WI38 (cell line): Measurements from ENCODE around the gene PTPRK.

Experiments
- H3K4me3 ChIP-seq: 2 replicates; pipeline ENCODE4 v1.5.1; 2011; ENCODE audit warnings: low read depth, mild to moderate bottlenecking, control low read depth, low read length
- CTCF ChIP-seq: IDR thresholded peaks from 2 replicates; pipeline ENCODE4 v1.5.1; 2012; ENCODE audit warnings: low read depth, mild to moderate bottlenecking, control low read depth, low read length

The PTPRK gene

GRCh38 chr6:128363020-128363813 is 157.2 kb downstream of the PTPRK start:
- TF ChIP-seq CTCF = no peak
- H3K4me3 ChIP-seq = no peak overlapping the region

- no peak for TF ChIP-seq CTCF
These were observed 159.0 kb downstream of the PTPRK start for GRCh38 chr6:128361378-128361777.

GRCh38 chr6:128358244-128358776 is 162.1 kb downstream of the PTPRK start:
- no peak for TF ChIP-seq CTCF
- H3K4me3 ChIP-seq = no peak overlapping the region

More at GRCh38 chr6:128361378-128361777, 159.0 kb downstream of the PTPRK start:
- no peak overlapping the region for H3K4me3 ChIP-seq

DNA sequence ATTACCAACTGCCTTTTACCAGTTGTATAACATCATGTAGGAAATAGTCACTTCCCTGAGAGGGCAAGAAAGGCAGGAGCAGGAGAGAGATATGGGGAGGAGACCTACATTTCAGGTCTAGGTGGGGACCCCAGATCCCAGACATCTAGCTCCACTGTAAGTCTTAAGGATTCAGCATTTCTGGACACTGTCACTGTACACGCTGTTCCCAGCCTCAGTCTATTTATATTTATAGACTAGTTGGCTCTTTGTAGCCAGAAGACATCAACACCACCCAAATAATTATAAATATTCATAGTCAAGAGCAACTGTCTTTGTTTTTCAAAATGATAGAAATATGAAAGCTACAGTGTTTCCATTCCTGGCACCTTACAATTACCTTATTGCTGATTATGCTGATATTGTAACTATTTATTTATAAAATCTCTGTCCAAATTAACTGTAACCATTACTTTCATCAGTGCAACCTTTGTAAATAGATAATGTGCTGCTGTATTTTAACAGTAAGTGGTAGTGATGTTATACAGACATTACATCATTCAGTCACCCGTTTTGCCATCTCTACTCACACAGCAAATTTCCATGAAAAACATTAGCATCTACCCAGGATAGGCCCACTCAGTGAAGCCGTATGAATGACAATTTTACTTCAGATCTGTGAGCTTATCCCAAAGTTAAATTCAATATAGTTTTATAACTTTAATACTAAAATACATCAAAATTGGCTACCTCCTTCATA is 162.8 kb downstream of the PTPRK start:
- no peak overlapping the region for H3K4me3 ChIP-seq
- no peak for TF ChIP-seq CTCF

DNA sequence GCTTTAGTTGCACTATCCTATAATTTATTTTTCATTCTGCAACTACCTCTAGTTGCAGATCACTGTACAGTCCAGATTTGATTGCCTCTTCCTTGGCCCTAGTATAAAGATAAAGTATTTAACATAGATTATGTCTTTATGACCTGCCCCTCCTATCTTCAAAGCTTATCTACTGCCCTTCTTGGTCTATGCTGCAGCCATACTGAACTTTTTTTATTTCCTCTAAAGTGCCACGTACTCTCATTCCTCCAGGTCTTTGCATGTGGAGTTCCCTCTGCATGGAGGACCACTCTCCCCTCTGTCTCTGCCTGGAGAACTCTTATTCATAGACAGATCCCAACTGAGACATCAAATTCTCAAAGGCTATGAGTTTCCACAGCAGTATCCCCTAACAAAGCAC is 168.0 kb downstream of the PTPRK start:
- no peak for TF ChIP-seq CTCF

DNA sequence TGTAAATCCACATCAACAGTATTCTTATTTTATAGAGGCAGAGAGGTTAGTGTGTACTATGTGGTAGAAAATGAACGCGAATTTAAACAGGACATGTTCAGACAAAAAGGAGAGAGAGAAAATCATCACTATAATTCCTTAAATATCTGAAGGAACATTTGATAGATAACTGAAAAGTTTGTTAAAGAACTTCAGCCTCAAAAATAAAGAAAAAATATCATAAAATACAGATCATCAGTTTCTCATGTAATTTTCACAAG is 169.2 kb downstream of the PTPRK start:
- H3K4me3 ChIP-seq = no peak overlapping the region
- TF ChIP-seq CTCF = no peak

More for the DNA sequence above, 168.0 kb downstream of the PTPRK start:
- H3K4me3 ChIP-seq = no peak overlapping the region

DNA sequence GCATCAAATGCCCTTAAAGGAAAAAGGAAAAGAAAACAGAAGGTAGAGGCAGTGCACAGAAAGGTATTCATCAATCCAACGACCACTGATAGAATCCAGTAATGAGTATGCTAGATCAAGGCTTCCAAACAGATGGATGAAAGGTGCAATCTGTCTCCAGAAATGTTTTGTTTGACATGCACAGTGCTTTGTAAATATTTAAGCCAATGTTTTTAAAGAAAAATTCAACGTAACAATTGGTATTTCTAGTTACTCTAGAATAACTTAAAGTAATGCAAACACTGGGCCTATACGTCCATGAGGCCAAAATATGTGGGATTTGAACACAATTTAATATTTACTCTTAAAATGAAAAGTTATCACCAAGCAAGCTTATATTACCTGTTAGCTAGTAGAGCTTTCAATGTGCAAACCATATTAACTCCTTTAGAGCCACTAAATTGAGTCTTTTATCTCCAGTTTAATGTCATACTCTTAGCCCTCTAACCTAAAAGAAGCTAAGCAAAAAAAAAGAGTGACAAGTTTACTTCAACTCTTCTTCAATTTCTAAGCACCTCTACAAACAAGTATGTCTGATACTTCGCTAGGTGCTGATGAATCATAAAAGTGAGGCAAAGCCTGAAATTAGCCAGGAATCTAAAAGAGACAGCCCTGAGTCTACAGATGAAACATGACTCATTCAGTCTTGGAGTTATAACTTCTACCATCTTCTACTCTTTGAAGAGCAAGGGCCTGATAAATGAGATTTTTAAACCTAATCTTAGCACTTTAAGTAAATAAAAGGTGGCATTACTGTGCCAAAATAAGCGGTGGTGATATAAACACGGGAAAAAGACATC is 169.8 kb downstream of the PTPRK start:
- no peak for TF ChIP-seq CTCF
- no peak overlapping the region for H3K4me3 ChIP-seq
